ENCODE results near the gene RANBP1.

Gene RANBP1

GRCh38 chr22:20105456-20106204 lies 10.3 kb upstream of the RANBP1 start:
- no peak for DNase-seq (ENCODE audit: low read depth)
- no peak overlapping the region for H3K4me3 ChIP-seq (ENCODE audit: low read depth, low read length)
- TF ChIP-seq CTCF (IDR thresholded peaks at IDR 0.05; ENCODE audit: low read depth, low read length, missing control alignments) = no peak

DNA sequence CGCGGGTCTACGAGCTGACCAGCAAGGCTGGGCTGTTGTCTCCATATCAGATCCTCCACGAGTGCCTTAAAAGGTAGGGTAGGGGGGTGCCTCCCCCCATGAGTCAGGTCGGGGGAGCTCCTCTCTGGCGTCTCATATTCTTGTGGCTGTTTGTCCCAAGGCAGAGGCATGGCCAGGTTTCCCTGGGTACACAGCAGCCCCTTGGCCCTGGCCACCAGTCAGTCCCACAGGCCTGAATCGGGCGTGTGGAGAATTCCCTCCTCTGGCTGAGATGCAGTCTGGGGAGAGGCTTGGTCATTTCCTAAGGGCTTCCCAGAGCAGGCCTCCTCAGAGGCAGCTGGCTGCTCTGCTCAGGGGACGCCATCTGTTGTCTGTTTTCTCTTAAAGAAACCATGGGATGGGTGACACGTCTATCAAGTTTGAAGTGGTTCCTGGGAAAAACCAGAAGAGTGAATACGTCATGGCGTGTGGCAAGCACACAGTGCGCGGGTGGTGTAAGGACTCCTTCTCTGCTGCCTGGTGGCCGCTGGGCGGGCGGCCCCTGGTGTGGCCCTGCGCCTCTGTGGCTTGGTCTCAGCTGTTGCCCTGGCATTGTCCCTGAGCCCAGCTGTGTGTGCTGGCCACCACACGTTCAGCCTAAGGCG lies 9.6 kb upstream of the RANBP1 start:
- H3K4me3 ChIP-seq (ENCODE audit: low read depth, low read length) = no peak overlapping the region
- DNase-seq (ENCODE audit: low read depth) = no peak
- TF ChIP-seq CTCF (IDR thresholded peaks at IDR 0.05; ENCODE audit: low read depth, low read length, missing control alignments) = no peak

DNA sequence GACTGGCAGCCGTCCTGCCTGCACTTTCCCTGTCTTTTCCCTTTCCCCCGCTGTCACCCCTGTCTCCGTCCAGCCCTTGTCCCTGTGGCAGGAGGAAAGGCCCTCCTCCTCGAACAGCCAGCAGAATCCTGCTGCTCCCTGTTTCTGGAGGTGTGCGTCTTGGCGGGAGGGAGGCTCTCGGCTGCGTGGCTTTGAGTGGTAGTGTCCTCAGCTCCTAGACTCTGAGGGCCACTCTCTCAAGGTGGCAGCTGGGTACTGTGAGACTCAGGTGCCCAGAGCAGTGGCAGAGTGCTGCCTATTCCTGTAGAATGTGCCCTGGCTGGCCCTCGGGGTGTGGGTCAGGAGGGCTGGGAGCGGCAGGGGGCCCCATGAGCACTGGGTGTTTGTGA lies 9.1 kb upstream of the RANBP1 start:
- TF ChIP-seq CTCF (IDR thresholded peaks at IDR 0.05; ENCODE audit: low read depth, low read length, missing control alignments) = no peak
- no peak overlapping the region for H3K4me3 ChIP-seq (ENCODE audit: low read depth, low read length)
- no peak for DNase-seq (ENCODE audit: low read depth)

DNA sequence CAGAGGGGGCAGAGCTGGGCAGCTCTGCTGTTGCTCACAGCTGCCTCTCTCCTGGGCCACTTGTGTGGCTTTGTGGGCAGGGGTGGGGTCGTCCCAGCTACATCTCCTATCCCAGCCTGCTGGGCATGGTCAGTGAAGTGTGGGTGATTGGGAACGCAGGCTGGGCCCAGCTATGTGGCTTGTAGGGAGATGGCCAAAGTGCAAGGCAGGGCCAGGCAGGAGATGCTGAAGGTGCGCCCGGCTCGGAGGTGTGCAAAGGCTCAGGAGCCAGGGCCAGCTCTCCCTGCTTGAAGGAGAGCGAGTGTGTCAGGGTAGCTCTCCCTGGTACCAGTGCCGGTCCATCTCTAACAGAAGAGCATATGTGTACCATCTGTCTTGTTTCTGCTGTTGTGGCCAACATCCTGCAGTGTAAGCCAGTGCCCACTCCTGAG lies 8.4 kb upstream of the RANBP1 start:
- TF ChIP-seq CTCF (IDR thresholded peaks at IDR 0.05; ENCODE audit: low read depth, low read length, missing control alignments) = no peak
- no peak overlapping the region for H3K4me3 ChIP-seq (ENCODE audit: low read depth, low read length)
- no peak for DNase-seq (ENCODE audit: low read depth)

- DNase-seq (ENCODE audit: low read depth) = no peak
- no peak overlapping the region for H3K4me3 ChIP-seq (ENCODE audit: low read depth, low read length)
- no peak for TF ChIP-seq CTCF (IDR thresholded peaks at IDR 0.05; ENCODE audit: low read depth, low read length, missing control alignments)
Measured at GRCh38 chr22:20107951-20108756, 7.8 kb upstream of the RANBP1 start.

DNA sequence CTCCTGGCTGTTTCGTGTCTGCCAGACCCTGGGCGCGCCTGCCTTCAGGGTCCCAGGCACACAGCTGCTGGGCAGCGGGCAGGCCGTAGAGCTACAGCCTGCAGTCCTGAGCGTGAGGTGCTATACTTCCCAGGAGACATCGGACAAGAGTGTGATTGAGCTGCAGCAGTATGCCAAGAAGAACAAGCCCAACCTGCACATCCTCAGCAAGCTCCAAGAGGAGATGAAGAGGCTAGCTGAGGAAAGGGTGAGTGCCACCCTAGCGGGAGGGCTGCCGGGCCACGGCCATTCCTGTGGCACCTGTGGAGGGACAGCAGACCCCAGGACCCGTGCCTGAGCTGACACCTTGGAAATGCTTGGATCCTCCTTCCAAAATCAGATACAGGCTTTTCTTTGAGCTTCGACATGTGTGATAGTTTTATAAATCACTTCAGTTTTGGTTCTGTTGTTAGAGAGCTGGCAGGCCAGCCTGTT lies 7.1 kb upstream of the RANBP1 start:
- TF ChIP-seq CTCF (IDR thresholded peaks at IDR 0.05; ENCODE audit: low read depth, low read length, missing control alignments) = no peak
- DNase-seq (ENCODE audit: low read depth) = no peak

More for the DNA sequence above, 7.1 kb upstream of the RANBP1 start:
- no peak overlapping the region for H3K4me3 ChIP-seq (ENCODE audit: low read depth, low read length)
